Gastroesophageal sphincter (tissue), 4 donors: Measurements from ENCODE around the gene NPC1. TPM values are rescaled to one million over a fixed set of nuclear protein-coding genes. Genes with fewer than 3 reads are reported as not detected.

ENCODE experiments used
- ATAC-seq: fragments of 150-250 bp; one replicate; pipeline ENCODE4 v1.9.1; 2016; ENCODE audit warnings: mild to moderate bottlenecking, moderate library complexity
- H3K27ac ChIP-seq, 4 donors: fragments of 200-600 bp; sonication (generic) in 3 of 4; 1 replicate in 3 of 4; 2 replicates in 1 of 4; pipeline ENCODE4 v1.5.1; 2016 to 2019
- H3K27me3 ChIP-seq: fragments of 200-600 bp; sonication (generic); one replicate; pipeline ENCODE4 v1.5.1; 2019
- H3K36me3 ChIP-seq, 2 donors: fragments of 200-600 bp; sonication (generic); one replicate each; pipeline ENCODE4 v1.5.1; 2019; ENCODE audit warnings: control low read depth in 1 of 2
- H3K4me1 ChIP-seq, 3 donors: fragments of 200-600 bp; sonication (generic); 1 replicate in 2 of 3; 2 replicates in 1 of 3; pipeline ENCODE4 v1.5.1; 2016 to 2019; ENCODE audit warnings: control low read depth in 2 of 3
- H3K4me3 ChIP-seq, 2 donors: fragments of 200-600 bp; sonication (generic); one replicate each; pipeline ENCODE4 v1.5.1; 2019; ENCODE audit warnings: mild to moderate bottlenecking in 1 of 2, moderate library complexity in 1 of 2
- H3K9me3 ChIP-seq, 3 donors: fragments of 200-600 bp; sonication (generic); one replicate each; pipeline ENCODE4 v1.5.1; 2017 to 2019; ENCODE audit warnings: control low read depth in 2 of 3
- CTCF ChIP-seq, 4 experiments: fragments of 200-600 bp in 2 of 4; fragments of 450-650 bp in 2 of 4; sonication (generic) in 1 of 4; IDR thresholded peaks; one replicate each; pipeline ENCODE4 v1.5.1; 2017 to 2019; ENCODE audit warnings: antibody characterized with exemption in 4 of 4, mild to moderate bottlenecking in 2 of 4, moderate library complexity in 2 of 4
- EP300 ChIP-seq: sonication (generic); formaldehyde crosslinking; IDR thresholded peaks from one replicate; pipeline ENCODE4 v1.6.1; 2017; ENCODE audit warnings: antibody characterized with exemption, mild to moderate bottlenecking
- POLR2A ChIP-seq, 2 donors: fragments of 450-650 bp; IDR thresholded peaks; one replicate each; pipeline ENCODE4 v1.6.1; 2017; ENCODE audit warnings: antibody characterized with exemption in 2 of 2, mild to moderate bottlenecking in 2 of 2, moderate library complexity in 1 of 2
- POLR2AphosphoS5 ChIP-seq: sonication (generic); formaldehyde crosslinking; IDR thresholded peaks from one replicate; pipeline ENCODE4 v1.6.1; 2017; ENCODE audit warnings: antibody characterized with exemption
- WGBS, 2 donors: methylation state at CpG; one replicate each; pipeline ENCODE4 v1.1.5; 2018; ENCODE audit warnings: low coverage in 1 of 2; 5-methylcytosine and 5-hydroxymethylcytosine counted together
- total RNA-seq, 4 donors: library from RNA; depleted of rRNA; stranded (reverse); fragments of >200 nt; gene quantifications; one replicate each; pipeline ENCODE4 v1.1.0, GENCODE V29; 2016

NPC1 gene
- total RNA-seq, 4 donors from 2014 or later: 35.6 to 63.2 (median 51.9) TPM

- peak; percentile 98 for ATAC-seq
- TF ChIP-seq CTCF (IDR thresholded peaks at IDR 0.05) (peak in 2 of 4 experiments; percentile 2 to 51), POLR2AphosphoS5 (peak; percentile 71), EP300 (no peak), POLR2A (IDR thresholded peaks at IDR 0.05) (peak; percentile 74 to 91)
- Histone ChIP-seq H3K27ac (peak within 1 kb of the TSS; percentile 84 to 96 (median 92)), H3K27me3 (no peaks in the 10 kb centered on the region), H3K4me1 (peaks cover 6 to 54% (median 10%) of the 10 kb centered on the region in 3 donors), H3K36me3 (peaks cover 0 to 22% of the 10 kb centered on the region in 2 donors), H3K9me3 (no peaks in the 10 kb centered on the region), H3K4me3 (peak within 1 kb of the TSS; percentile 92 to 98)
- 0% methylated on average over 3 to 9 of the region's 110 CpGs for WGBS, 2 donors
These were observed 83.0 kb downstream of the NPC1 start, which contains the start of gene RMC1 for GRCh38 chr18:23503038-23503962. RMC1 (plus strand) TSS chr18:23503511; CDS start chr18:23503619, 108 bp downstream.

- Histone ChIP-seq H3K36me3 (peaks cover 0 to 14% of the 10 kb centered on the region in 2 donors), H3K4me1 (peaks cover 6 to 47% (median 10%) of the 10 kb centered on the region in 3 donors), H3K27me3 (no peaks in the 10 kb centered on the region), H3K4me3 (peak overlapping the region; percentile 92 to 98), H3K9me3 (no peaks in the 10 kb centered on the region), H3K27ac (peak overlapping the region; percentile 84 to 96 (median 92))
- TF ChIP-seq CTCF (IDR thresholded peaks at IDR 0.05) (no peak), POLR2AphosphoS5 (no peak), EP300 (no peak), POLR2A (IDR thresholded peaks at IDR 0.05) (no peak)
- 10 to 25% methylated on average over 5 to 6 of the region's 6 CpGs for WGBS, 2 donors
- ATAC-seq: no peak
These were observed 83.7 kb downstream of the NPC1 start for GRCh38 chr18:23502516-23503037.

- no peak overlapping the region for H3K4me3 ChIP-seq
- H3K4me1 ChIP-seq: peaks cover 6 to 38% (median 10%) of the 10 kb centered on the region in 3 donors
- no peak overlapping the region for H3K27ac ChIP-seq
- ATAC-seq: no peak
- H3K36me3 ChIP-seq: peaks cover 0 to 6% of the 10 kb centered on the region in 2 donors
- 88 to 91% methylated on average over 6 of the region's 6 CpGs for WGBS, 2 donors
- H3K27me3 ChIP-seq: no peaks in the 10 kb centered on the region
- no peak for TF ChIP-seq EP300
- no peak for TF ChIP-seq POLR2A (IDR thresholded peaks at IDR 0.05)
- TF ChIP-seq POLR2AphosphoS5: no peak
- no peak for TF ChIP-seq CTCF (IDR thresholded peaks at IDR 0.05)
- no peaks in the 10 kb centered on the region for H3K9me3 ChIP-seq
These were observed 84.7 kb downstream of the NPC1 start for GRCh38 chr18:23501626-23502025.

- no peaks in the 10 kb centered on the region for H3K36me3 ChIP-seq
- no peak overlapping the region for H3K4me3 ChIP-seq
- H3K9me3 ChIP-seq: no peaks in the 10 kb centered on the region
- peaks cover under 1 to 15% (median 3%) of the 10 kb centered on the region in 3 donors for H3K4me1 ChIP-seq
- H3K27ac ChIP-seq: no peak overlapping the region
- TF ChIP-seq CTCF (IDR thresholded peaks at IDR 0.05) (no peak), POLR2AphosphoS5 (no peak), POLR2A (IDR thresholded peaks at IDR 0.05) (no peak)
- ATAC-seq: no peak
- 25 to 68% methylated on average over 3 to 11 of the region's 11 CpGs for WGBS, 2 donors
- H3K27me3 ChIP-seq: no peaks in the 10 kb centered on the region
These were observed 87.0 kb downstream of the NPC1 start for GRCh38 chr18:23499291-23499781.
